H9 (cell line): Measurements from ENCODE around the gene MTCL1. TPM values are rescaled to one million over a fixed set of nuclear protein-coding genes. Genes with fewer than 3 reads are reported as not detected.

Source experiments
- DNase-seq: peaks from one replicate; pipeline ENCODE4 v3.0.0-alpha.2; 2017
- H2AFZ ChIP-seq: one replicate; pipeline ENCODE4 v1.6.1; 2013; ENCODE audit warnings: mild to moderate bottlenecking, low read length, control low read depth, moderate library complexity
- H2AK5ac ChIP-seq: 2 replicates; pipeline ENCODE4 v1.6.1; 2013; ENCODE audit warnings: low read length, control low read depth, mixed read lengths; ENCODE audit not compliant: insufficient read length
- H2BK120ac ChIP-seq: one replicate; pipeline ENCODE4 v1.6.1; 2013; ENCODE audit warnings: low read depth, mild to moderate bottlenecking, low read length, control low read depth, inconsistent platforms; ENCODE audit not compliant: poor library complexity, severe bottlenecking
- H2BK12ac ChIP-seq: 2 replicates; pipeline ENCODE4 v1.6.1; 2013; ENCODE audit warnings: low read length, control low read depth, mixed read lengths, low read depth; ENCODE audit not compliant: insufficient read length
- H2BK15ac ChIP-seq: 2 replicates; pipeline ENCODE4 v1.6.1; 2013; ENCODE audit warnings: low read depth, low read length, control low read depth
- H2BK20ac ChIP-seq: one replicate; pipeline ENCODE4 v1.6.1; 2013; ENCODE audit warnings: low read depth, mild to moderate bottlenecking, low read length, control low read depth, inconsistent platforms; ENCODE audit not compliant: poor library complexity, severe bottlenecking
- H2BK5ac ChIP-seq: 2 replicates; pipeline ENCODE4 v1.6.1; 2013; ENCODE audit warnings: low read length, control low read depth, mixed read lengths; ENCODE audit not compliant: insufficient read length
- H3K14ac ChIP-seq: 2 replicates; pipeline ENCODE4 v1.6.1; 2013; ENCODE audit warnings: low read length, control low read depth; ENCODE audit not compliant: insufficient read depth
- H3K18ac ChIP-seq: 2 replicates; pipeline ENCODE4 v1.6.1; 2013; ENCODE audit warnings: low read depth, mild to moderate bottlenecking, mixed read lengths, low read length, control low read depth; ENCODE audit not compliant: insufficient read length
- H3K23ac ChIP-seq: 2 replicates; pipeline ENCODE4 v1.6.1; 2013; ENCODE audit warnings: low read length, control low read depth, mixed read lengths, low read depth; ENCODE audit not compliant: insufficient read length
- H3K23me2 ChIP-seq: 2 replicates; pipeline ENCODE4 v1.6.1; 2013; ENCODE audit warnings: low read depth, mild to moderate bottlenecking, mixed read lengths, low read length, control low read depth; ENCODE audit not compliant: insufficient read length, poor library complexity, severe bottlenecking
- H3K27ac ChIP-seq: 2 replicates; pipeline ENCODE4 v1.5.1; 2013; ENCODE audit warnings: low read length, control low read depth, mixed read lengths, low read depth; ENCODE audit not compliant: insufficient read length
- H3K27me3 ChIP-seq: 2 replicates; pipeline ENCODE4 v1.6.1; 2013; ENCODE audit warnings: low read length, control low read depth, inconsistent platforms; ENCODE audit not compliant: insufficient read depth
- H3K4ac ChIP-seq: 2 replicates; pipeline ENCODE4 v1.6.1; 2013; ENCODE audit warnings: low read depth, mild to moderate bottlenecking, control low read depth, inconsistent platforms, low read length, moderate library complexity
- H3K4me1 ChIP-seq: 2 replicates; pipeline ENCODE4 v1.6.1; 2013; ENCODE audit warnings: low read length, control low read depth, inconsistent platforms; ENCODE audit not compliant: insufficient read depth
- H3K4me2 ChIP-seq: 2 replicates; pipeline ENCODE4 v1.6.1; 2013; ENCODE audit warnings: low read length, control low read depth, mixed read lengths; ENCODE audit not compliant: insufficient read length, insufficient read depth
- H3K56ac ChIP-seq: 2 replicates; pipeline ENCODE4 v1.6.1; 2013; ENCODE audit warnings: low read depth, mild to moderate bottlenecking, mixed read lengths, low read length, control low read depth; ENCODE audit not compliant: insufficient read length
- H3K79me1 ChIP-seq: 2 replicates; pipeline ENCODE4 v1.6.1; 2013; ENCODE audit warnings: low read depth, mild to moderate bottlenecking, moderate library complexity, low read length, control low read depth, inconsistent platforms; ENCODE audit not compliant: insufficient read depth, poor library complexity, severe bottlenecking
- H3K79me2 ChIP-seq: 2 replicates; pipeline ENCODE4 v1.6.1; 2013; ENCODE audit warnings: low read length, control low read depth, inconsistent platforms; ENCODE audit not compliant: insufficient read depth
- H3K9ac ChIP-seq: 2 replicates; pipeline ENCODE4 v1.6.1; 2013; ENCODE audit warnings: low read length, control low read depth, mixed read lengths; ENCODE audit not compliant: insufficient read length; ENCODE audit errors: extremely low read depth
- H3K9me3 ChIP-seq: one replicate; pipeline ENCODE4 v1.6.1; 2013; ENCODE audit warnings: low read depth, low read length, inconsistent platforms; ENCODE audit not compliant: control insufficient read depth
- H3T11ph ChIP-seq: one replicate; pipeline ENCODE4 v1.6.1; 2013; ENCODE audit warnings: mild to moderate bottlenecking, low read length, control low read depth, inconsistent platforms
- H4K20me1 ChIP-seq: one replicate; pipeline ENCODE4 v1.6.1; 2013; ENCODE audit not compliant: control insufficient read depth, insufficient read length, insufficient read depth
- H4K5ac ChIP-seq: 2 replicates; pipeline ENCODE4 v1.6.1; 2013; ENCODE audit warnings: low read depth, mild to moderate bottlenecking, mixed read lengths, low read length, control low read depth; ENCODE audit not compliant: insufficient read length
- H4K8ac ChIP-seq: replicated peaks from 2 replicates; pipeline ENCODE4 v1.6.1; 2013; ENCODE audit warnings: low read length, control low read depth, mixed read lengths, low read depth; ENCODE audit not compliant: insufficient read length
- H4K91ac ChIP-seq: 2 replicates; pipeline ENCODE4 v1.6.1; 2013; ENCODE audit warnings: low read depth, mild to moderate bottlenecking, moderate library complexity, mixed read lengths, low read length, control low read depth; ENCODE audit not compliant: insufficient read length
- H3K27ac Mint-ChIP-seq, 3 experiments: 2 replicates in 2 of 3; 3 replicates in 1 of 3; pipeline ENCODE4 v1.8.0; 2020 to 2021; ENCODE audit warnings: mixed read lengths in 3 of 3, mild to moderate bottlenecking in 1 of 3, moderate library complexity in 1 of 3
- H3K27me3 Mint-ChIP-seq: 2 replicates; pipeline ENCODE4 v1.8.0; 2021; ENCODE audit warnings: low read depth, mild to moderate bottlenecking, moderate library complexity, mixed read lengths
- H3K36me3 Mint-ChIP-seq, 3 experiments: 2 replicates in 2 of 3; 3 replicates in 1 of 3; pipeline ENCODE4 v1.8.0; 2020 to 2021; ENCODE audit warnings: low read depth in 3 of 3, mixed read lengths in 3 of 3; ENCODE audit not compliant: insufficient read depth in 1 of 3
- H3K4me1 Mint-ChIP-seq, 2 experiments: 2 replicates each; pipeline ENCODE4 v1.8.0; 2020; ENCODE audit warnings: mixed read lengths in 2 of 2
- H3K4me3 Mint-ChIP-seq, 2 experiments: 2 replicates in 1 of 2; 3 replicates in 1 of 2; pipeline ENCODE4 v1.8.0; 2020 to 2021; ENCODE audit warnings: mild to moderate bottlenecking in 2 of 2, mixed read lengths in 2 of 2, moderate library complexity in 1 of 2
- H3K9me3 Mint-ChIP-seq, 2 experiments: 2 replicates in 1 of 2; 3 replicates in 1 of 2; pipeline ENCODE4 v1.8.0; 2020; ENCODE audit warnings: mild to moderate bottlenecking in 2 of 2, mixed read lengths in 2 of 2, moderate library complexity in 1 of 2
- WGBS: extraction: QIAGEN DNeasy Blood & Tissue Kit; methylation state at CpG from one replicate; pipeline ENCODE4 v1.1.7; 2013; ENCODE audit warnings: missing lambda C conversion rate, low lambda C conversion rate, mixed read lengths; ENCODE audit not compliant: insufficient read length; ENCODE audit errors: extremely low coverage; 5-methylcytosine and 5-hydroxymethylcytosine counted together
- total RNA-seq: library from RNA; stranded (reverse); gene quantifications from 2 replicates; pipeline ENCODE4 v1.2.1, GENCODE V29; 2021
- TF ChIP-seq, protein P1 (sequence below): fragments of 200-600 bp; sonication (generic); conservative IDR thresholded peaks from 3 replicates; pipeline ENCODE4 v1.8.0; 2021; ENCODE audit warnings: antibody characterized with exemption, mild to moderate bottlenecking

The MTCL1 gene
- total RNA-seq, 1 experiment from 2014 or later = 50.7 TPM

DNA sequence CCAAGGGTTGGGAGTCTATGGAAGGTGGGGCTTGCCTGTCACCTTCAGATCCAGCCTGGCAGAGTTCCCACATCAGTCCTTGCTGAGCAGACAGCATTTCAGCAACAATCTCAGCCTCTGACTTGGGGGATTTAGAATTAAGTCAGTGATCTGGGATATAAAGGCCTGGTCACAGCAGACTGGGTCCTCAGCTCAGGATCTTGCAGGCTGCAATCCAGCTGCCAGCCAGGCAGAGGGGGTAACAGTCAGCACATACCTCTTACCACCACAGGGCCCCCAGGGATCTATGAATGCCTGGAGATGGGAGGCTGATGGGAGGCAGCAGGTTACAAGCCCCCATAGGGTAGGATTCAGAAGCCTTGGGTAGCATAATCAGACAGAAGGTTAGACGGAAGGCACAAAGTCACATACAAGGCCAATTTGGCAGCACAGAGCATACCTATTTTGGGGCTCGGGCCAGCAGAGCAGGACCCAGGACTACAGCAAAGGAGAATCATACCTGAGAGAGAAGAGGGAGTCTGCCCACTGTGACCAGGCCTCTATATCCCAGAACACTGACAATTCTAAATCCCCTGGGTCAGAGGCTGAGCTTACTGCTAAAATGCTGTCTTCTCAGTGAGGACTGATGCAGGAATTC, 163.5 kb downstream of the MTCL1 start:
- no peak overlapping the region for H4K91ac ChIP-seq
- H3K9ac ChIP-seq = no peak overlapping the region
- Mint-ChIP-seq H3K4me1 (peaks cover 11% of the 10 kb centered on the region in 2 experiments), H3K27ac (no peak overlapping the region), H3K36me3 (no peaks in the 10 kb centered on the region), H3K27me3 (no peaks in the 10 kb centered on the region; the same call in none of the 2 replicates), H3K4me3 (no peak overlapping the region), H3K9me3 (no peaks in the 10 kb centered on the region; a peak in 2 of 5 replicates)
- no peak overlapping the region for H2BK15ac ChIP-seq
- no peak for DNase-seq
- H3K9me3 ChIP-seq = no peaks in the 10 kb centered on the region
- no peaks in the 10 kb centered on the region for H3K79me2 ChIP-seq
- H3K4me2 ChIP-seq = no peak overlapping the region
- no peak overlapping the region for H2BK5ac ChIP-seq
- H3K14ac ChIP-seq = no peak overlapping the region
- H4K20me1 ChIP-seq = no peaks in the 10 kb centered on the region
- H3K4me1 ChIP-seq = no peaks in the 10 kb centered on the region
- no peak overlapping the region for H2BK20ac ChIP-seq
- H2AK5ac ChIP-seq = no peak overlapping the region
- H3K27me3 ChIP-seq = no peaks in the 10 kb centered on the region
- H3K18ac ChIP-seq = no peak overlapping the region
- WGBS = no CpG with 5 or more reads among the region's 2 CpGs
- no peak overlapping the region for H2AFZ ChIP-seq
- H4K8ac ChIP-seq = no peak overlapping the region
- no peak overlapping the region for H3T11ph ChIP-seq
- H2BK12ac ChIP-seq = no peak overlapping the region
- H4K5ac ChIP-seq = no peak overlapping the region
- H3K79me1 ChIP-seq = no peaks in the 10 kb centered on the region
- no peak overlapping the region for H3K4ac ChIP-seq
- H3K23ac ChIP-seq = no peak overlapping the region
- H3K27ac ChIP-seq = no peak overlapping the region
- H3K56ac ChIP-seq = no peak overlapping the region
- TF ChIP-seq, protein P1, sequence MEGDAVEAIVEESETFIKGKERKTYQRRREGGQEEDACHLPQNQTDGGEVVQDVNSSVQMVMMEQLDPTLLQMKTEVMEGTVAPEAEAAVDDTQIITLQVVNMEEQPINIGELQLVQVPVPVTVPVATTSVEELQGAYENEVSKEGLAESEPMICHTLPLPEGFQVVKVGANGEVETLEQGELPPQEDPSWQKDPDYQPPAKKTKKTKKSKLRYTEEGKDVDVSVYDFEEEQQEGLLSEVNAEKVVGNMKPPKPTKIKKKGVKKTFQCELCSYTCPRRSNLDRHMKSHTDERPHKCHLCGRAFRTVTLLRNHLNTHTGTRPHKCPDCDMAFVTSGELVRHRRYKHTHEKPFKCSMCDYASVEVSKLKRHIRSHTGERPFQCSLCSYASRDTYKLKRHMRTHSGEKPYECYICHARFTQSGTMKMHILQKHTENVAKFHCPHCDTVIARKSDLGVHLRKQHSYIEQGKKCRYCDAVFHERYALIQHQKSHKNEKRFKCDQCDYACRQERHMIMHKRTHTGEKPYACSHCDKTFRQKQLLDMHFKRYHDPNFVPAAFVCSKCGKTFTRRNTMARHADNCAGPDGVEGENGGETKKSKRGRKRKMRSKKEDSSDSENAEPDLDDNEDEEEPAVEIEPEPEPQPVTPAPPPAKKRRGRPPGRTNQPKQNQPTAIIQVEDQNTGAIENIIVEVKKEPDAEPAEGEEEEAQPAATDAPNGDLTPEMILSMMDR = no peak
- H2BK120ac ChIP-seq = no peak overlapping the region
- H3K23me2 ChIP-seq = no peaks in the 10 kb centered on the region
